Colonic mucosa (tissue), 4 donors: ENCODE measurements around the gene FBLN1. TPM values are rescaled to one million over a fixed set of nuclear protein-coding genes. Genes with fewer than 3 reads are reported as not detected.
"Not testable (repeated sequence)": the region's sequence is repeated elsewhere in the genome, so short reads cannot be mapped to it uniquely, and the experiment has no call there.

ENCODE experiments used
- DNase-seq: peaks from one replicate; pipeline ENCODE4 v3.0.0-alpha.2; 2020
- H3K27ac ChIP-seq: fragments of 200-600 bp; one replicate; pipeline ENCODE4 v1.8.0; 2021
- H3K27me3 ChIP-seq: fragments of 200-600 bp; one replicate; pipeline ENCODE4 v1.8.0; 2021
- H3K36me3 ChIP-seq: fragments of 200-600 bp; one replicate; pipeline ENCODE4 v1.8.0; 2021
- H3K4me1 ChIP-seq: fragments of 200-600 bp; one replicate; pipeline ENCODE4 v1.8.0; 2021; ENCODE audit warnings: mild to moderate bottlenecking
- H3K4me3 ChIP-seq: fragments of 200-600 bp; one replicate; pipeline ENCODE4 v1.8.0; 2021
- H3K9ac ChIP-seq, 2 donors: one replicate each; pipeline ENCODE4 v1.7.0; 2013; ENCODE audit warnings: control low read depth in 2 of 2, low read depth in 2 of 2, low read length in 2 of 2
- H3K9me3 ChIP-seq: fragments of 200-600 bp; one replicate; pipeline ENCODE4 v1.8.0; 2021
- intact Hi-C: fragments of 100-400 bp; cut with DNase I; formaldehyde crosslinking; loops from one replicate; pipeline ENCODE4 v1.14.1; 2022
- total RNA-seq, 2 donors: library from RNA; stranded (reverse); fragmentation: NEBNext Ultra II Directional in 1 of 2; extraction: Animal tissue kit (Norgen Biotek cat#: 25700) in 1 of 2; gene quantifications; one replicate each; pipeline ENCODE4 v1.2.1, GENCODE V29; 2021
- TF ChIP-seq, protein P1 (sequence below): fragments of 200-600 bp; IDR thresholded peaks from one replicate; pipeline ENCODE4 v1.8.0; 2022; ENCODE audit warnings: antibody characterized with exemption, mild to moderate bottlenecking
- donor health status: healthy.
- donor health status: DM: no; HTN: no; CAD: no.
- donor health status: DM: no; HTN: no; CAD: no.

FBLN1 gene
- total RNA-seq, 2 donors from 2014 or later, result 41.6 to 65.5 TPM

DNA sequence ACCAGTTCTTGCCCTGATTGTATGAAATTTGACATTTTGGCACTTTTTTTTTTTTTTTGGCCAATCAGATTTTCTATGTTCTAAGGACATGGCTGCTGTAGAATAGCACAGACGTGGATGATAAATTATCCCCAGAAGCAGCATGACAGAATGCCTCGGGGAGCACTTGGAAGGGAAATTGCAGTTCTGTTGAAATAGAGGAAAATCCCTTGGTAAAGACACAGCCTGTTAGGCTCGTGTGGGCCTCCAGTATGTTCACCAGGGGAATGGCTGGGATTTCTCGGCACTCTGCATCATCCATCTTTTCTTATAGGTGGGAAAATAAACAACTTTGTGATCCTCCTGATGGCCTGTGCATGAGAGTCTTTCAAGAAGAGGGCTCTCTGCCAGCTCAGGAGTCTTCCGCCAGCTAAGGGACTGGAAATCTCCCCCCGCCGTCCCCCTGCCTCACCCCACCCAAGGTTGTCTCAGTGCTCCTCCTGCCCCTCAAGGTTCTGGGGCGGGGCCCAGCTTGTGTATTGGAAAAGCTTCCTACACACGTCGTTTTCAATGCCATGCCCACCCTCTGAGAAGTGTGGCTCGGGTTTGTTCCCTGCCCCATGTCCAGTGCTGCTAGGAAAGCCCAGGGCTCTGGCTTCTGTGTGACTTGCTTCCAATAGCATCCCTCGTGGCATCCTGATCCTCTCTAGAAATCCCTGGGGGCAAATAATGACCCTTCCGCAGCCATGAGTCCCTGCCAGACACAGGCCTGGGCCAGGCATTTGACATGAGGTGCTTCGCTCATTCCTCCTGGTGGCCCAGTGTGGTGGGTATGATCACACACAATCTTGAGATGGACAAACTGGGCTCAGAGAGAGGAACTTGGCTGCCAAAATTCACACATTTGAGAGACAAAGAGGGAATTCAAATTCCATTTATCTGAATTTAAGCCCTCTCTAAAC, 98.4 kb downstream of the FBLN1 start:
- H3K36me3 ChIP-seq, result no peaks in the 10 kb centered on the region
- no peaks in the 10 kb centered on the region for H3K4me1 ChIP-seq
- H3K9ac ChIP-seq, result no peak overlapping the region
- no peak overlapping the region for H3K27ac ChIP-seq
- H3K9me3 ChIP-seq, result no peaks in the 10 kb centered on the region
- no peaks in the 10 kb centered on the region for H3K27me3 ChIP-seq
- intact Hi-C loops, result no loop called here
- DNase-seq, result no peak
- no peak overlapping the region for H3K4me3 ChIP-seq
- TF ChIP-seq, protein P1, sequence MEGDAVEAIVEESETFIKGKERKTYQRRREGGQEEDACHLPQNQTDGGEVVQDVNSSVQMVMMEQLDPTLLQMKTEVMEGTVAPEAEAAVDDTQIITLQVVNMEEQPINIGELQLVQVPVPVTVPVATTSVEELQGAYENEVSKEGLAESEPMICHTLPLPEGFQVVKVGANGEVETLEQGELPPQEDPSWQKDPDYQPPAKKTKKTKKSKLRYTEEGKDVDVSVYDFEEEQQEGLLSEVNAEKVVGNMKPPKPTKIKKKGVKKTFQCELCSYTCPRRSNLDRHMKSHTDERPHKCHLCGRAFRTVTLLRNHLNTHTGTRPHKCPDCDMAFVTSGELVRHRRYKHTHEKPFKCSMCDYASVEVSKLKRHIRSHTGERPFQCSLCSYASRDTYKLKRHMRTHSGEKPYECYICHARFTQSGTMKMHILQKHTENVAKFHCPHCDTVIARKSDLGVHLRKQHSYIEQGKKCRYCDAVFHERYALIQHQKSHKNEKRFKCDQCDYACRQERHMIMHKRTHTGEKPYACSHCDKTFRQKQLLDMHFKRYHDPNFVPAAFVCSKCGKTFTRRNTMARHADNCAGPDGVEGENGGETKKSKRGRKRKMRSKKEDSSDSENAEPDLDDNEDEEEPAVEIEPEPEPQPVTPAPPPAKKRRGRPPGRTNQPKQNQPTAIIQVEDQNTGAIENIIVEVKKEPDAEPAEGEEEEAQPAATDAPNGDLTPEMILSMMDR, result no peak

DNA sequence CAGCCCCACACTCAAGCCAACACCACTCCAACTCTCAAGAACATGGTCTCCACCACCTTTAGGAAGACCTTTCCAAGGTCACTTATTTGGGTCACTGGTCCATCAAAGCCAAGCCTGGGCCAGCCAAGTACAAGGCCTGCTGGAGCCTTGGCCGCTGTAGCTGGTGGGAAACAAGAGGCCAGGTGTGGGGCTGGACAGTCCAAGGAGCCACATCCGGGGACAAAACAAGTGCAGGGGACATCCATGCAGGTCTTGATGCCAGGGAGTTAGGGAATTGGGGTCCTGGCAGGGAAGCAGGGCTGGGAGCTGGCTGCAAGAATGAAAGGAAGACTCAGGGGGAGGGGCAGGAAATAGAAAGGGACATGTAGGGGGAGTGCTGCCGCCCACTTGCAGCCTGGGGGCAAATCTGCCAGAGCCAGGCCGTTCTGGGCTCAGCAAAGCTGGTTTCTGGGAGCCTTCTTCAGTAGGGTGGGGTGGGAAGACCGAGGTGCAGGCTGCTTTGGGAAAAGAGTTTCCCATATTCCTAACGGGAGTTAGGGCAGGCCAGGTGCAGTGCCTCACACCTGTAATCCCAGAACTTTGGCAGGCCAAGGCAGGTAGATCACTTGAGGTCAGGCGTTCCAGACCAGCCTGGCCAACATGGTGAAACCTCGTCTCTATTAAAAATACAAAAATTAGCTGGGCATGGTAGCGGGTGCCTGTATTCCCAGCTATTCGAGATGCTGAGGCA, 99.5 kb downstream of the FBLN1 start:
- Histone ChIP-seq H3K27me3 (no peaks in the 10 kb centered on the region), H3K36me3 (no peaks in the 10 kb centered on the region), H3K9ac (no peak overlapping the region), H3K4me3 (no peak overlapping the region), H3K9me3 (no peaks in the 10 kb centered on the region), H3K27ac (no peak overlapping the region), H3K4me1 (no peaks in the 10 kb centered on the region)
- no peak for DNase-seq
- intact Hi-C loops, result no loop called here
- TF ChIP-seq, protein P1, result no peak

DNA sequence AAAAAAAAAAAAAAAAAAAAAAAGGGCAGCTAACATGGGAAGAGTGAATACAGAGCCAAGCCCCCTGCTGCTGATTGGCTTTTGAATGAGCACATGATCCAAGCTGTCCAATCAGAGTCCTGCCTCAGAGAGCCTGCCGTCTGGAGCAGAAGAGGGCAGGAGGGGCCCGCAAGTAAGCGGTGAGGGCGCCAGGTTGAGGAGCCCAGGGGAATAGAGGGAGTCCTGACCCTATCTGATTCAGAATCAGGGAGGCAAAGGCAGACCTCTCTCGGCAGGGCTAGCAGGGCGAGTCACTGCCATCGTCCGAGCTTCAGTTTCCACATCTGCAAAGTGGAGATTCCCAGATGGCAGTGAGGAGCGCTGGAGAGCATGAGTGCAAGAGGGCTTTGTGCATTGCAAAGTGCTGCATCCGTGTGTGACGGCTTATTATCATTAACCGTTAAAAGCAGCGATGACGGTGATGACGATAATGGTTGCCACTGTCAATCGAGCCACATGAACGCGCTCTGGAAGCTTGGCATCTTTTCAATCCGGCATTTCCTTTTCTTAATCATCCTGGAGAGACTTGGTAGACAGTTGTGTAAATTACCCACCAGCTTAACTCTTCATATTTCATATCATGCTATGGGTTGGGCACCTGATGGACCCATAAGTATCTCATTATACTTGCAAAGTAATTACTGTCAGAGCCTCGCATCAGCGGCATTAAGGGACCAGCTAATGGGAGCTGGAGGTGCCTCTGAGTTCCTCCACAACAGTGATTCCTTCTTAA, 100.3 kb downstream of the FBLN1 start:
- intact Hi-C loops, result no loop called here
- no peak for DNase-seq
- Histone ChIP-seq H3K27ac (no peak overlapping the region), H3K9me3 (no peaks in the 10 kb centered on the region), H3K27me3 (no peaks in the 10 kb centered on the region), H3K9ac (no peak overlapping the region), H3K4me3 (no peak overlapping the region), H3K4me1 (no peaks in the 10 kb centered on the region), H3K36me3 (no peaks in the 10 kb centered on the region)
- TF ChIP-seq, protein P1, result no peak

DNA sequence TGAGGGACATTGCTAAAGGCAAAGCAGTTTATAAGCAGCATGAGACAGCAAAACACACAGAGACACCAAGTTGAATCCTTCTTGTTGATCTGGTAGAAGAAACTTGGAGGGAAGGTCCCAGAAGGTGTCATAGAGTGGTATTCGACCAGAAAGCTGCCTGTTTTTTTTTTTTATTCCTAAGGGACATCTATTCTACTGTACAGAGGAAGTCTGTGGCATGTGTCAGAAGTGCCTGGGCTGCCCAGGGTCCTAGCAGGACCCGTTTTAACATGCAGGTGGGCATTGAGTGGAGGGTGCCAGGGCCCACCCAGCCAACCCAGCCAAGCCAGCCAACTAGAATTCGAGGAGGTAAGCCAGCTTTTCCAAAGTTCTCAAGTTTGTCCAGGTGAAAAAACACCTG, 100.9 kb downstream of the FBLN1 start:
- TF ChIP-seq, protein P1, result no peak
- H3K9ac ChIP-seq, result no peak overlapping the region
- no peaks in the 10 kb centered on the region for H3K4me1 ChIP-seq
- no peaks in the 10 kb centered on the region for H3K36me3 ChIP-seq
- H3K4me3 ChIP-seq, result no peak overlapping the region
- DNase-seq, result no peak
- H3K27me3 ChIP-seq, result no peaks in the 10 kb centered on the region
- intact Hi-C loops, result no loop called here
- no peak overlapping the region for H3K27ac ChIP-seq
- H3K9me3 ChIP-seq, result no peaks in the 10 kb centered on the region

DNA sequence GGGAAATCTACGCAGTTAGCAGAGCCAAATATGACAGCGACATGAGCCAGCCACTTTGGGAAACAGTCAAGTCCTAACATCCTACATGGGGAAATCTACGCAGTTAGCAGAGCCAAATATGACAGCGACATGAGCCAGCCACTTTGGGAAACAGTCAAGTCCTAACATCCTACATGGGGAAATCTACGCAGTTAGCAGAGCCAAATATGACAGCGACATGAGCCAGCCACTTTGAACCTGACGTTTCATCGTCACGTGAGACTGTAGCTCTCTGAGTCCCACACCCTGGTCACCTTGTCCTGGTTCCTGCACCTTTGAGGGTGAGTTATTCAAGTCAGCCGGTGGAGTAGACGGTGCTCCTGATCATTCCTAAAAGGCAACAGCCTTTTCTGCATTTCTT, 105.4 kb downstream of the FBLN1 start:
- DNase-seq, H3K4me1 ChIP-seq, intact Hi-C loops, H3K27me3 ChIP-seq, H3K9ac ChIP-seq, H3K27ac ChIP-seq, H3K9me3 ChIP-seq, H3K4me3 ChIP-seq, H3K36me3 ChIP-seq: not testable (repeated sequence)
